Activated CD4-positive, alpha-beta T cell treated with anti-CD3 and anti-CD28 coated beads, Interleukin-10, Interleukin-2, amounts not matched to agents 100 ng/mL and 50 ng/mL, durations not matched to agents 16 hours and 8 hours (primary cell): ENCODE data around the gene SHISA2.
"Not testable (repeated sequence)": the region's sequence is repeated elsewhere in the genome, so short reads cannot be mapped to it uniquely, and the experiment has no call there.

Source experiments
- DNase-seq: peaks from one replicate; pipeline ENCODE4 v3.0.0-alpha.2; 2020

The SHISA2 gene

DNA sequence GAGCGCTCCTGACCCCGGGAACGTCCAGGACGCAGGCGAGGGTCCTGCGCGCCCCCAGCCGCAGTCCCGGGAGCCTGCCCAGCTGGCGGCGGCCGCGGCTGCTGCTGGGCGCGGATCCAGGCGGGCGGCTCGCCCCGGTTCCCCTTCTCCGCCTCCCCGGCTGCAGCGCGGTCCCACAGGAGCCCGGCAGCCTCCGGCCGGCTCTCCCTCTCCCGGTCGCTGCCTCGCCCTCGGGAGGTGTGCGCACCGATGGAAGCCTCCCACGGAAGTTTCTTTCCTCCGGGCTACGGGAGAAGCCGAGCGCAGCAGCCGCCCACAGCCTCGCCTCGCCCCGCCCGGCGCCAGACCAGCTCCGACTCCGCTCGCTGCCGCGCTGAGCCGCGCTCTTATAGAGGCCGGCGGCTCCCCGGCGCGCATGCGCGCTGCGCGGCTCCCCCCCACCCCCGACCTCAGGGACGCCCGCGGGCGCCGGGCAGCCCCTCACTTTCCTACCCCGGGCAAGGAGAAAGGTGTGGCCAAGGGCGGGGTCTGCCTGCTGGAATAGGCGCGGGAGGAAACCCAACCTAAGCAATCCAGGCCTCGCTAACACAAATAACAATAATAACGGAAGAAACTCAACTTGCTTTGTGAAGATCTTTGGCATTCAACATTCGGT, at the start of gene SHISA2:
SHISA2 (minus strand) TSS at position 360 of the 655 bp plus-strand sequence. CDS start 1,041 bp downstream, outside the sequence.
- peak; percentile 51 for DNase-seq

DNA sequence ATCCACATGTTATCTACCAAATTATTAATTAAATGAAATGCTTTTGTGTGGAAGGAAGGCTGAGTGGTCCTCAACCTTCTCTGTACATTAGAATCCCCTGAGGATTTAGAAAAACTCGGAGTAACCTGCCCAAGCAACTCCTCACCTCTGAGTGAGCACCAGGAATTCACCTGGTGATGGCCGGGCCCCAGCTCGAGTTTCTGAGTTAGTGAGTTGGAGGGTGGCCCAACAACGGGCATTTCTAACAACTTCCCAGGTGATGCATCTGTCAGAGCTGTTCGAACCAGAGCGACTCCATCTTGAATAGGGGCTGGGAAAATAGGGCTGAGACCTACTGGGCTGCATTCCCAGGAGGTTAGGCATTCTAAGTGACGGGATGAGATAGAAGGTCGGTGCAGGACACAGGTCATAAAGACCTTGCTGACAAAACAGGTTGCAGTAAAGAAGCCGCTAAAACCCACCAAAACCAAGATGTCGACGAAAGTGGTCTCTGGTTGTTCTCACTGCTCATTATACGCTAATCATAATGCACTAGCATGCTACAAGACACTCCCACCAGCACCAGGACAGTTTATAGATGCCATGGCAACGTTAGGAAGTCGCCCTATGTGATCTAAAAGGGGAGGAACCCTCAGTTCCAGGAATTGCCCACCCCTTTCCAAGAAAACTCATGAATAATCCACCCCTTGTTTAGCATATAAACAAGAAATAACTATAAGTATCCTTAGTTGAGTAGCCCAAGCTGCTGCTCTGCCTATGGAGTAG, 44.2 kb upstream of the SHISA2 start:
- DNase-seq, result no peak

DNA sequence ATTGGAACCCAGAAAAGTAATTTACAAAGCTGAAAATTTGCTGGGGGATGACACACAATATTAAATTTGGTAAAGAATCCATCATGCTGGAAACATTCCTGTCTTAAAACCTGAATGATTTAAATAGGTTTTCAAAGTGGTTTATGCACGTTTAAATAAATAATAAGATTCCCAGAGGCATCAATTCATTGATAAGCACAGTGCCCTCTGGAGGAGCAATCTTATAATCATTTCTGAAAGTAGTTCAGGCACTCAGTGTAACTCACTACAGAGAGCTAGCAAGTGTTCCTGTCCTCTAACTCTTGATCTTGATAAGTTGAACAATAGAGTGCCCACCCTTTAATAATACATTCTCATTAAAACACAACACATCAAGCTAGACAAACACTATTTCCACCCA, 43.5 kb upstream of the SHISA2 start:
- DNase-seq, result no peak

DNA sequence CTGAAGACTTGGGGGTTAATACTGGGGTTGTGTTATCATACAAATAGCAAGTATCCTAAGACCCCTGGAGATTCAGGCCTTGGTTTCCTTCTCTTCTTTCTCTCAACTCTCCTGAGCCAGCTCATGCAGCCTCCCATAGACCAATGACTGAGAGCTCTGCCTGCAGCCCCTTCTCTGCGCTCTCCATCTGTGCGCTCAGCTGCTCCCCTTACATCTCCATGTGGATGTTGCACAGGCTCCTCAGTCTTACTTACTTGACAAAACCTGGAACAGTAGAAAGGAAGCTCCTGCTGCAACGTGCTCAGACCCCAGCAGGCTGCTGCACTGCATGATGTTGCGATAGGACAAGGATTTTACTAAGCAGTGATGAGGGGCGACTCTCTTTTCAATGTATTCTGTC, 25.0 kb upstream of the SHISA2 start:
- DNase-seq, result not testable (repeated sequence)

DNA sequence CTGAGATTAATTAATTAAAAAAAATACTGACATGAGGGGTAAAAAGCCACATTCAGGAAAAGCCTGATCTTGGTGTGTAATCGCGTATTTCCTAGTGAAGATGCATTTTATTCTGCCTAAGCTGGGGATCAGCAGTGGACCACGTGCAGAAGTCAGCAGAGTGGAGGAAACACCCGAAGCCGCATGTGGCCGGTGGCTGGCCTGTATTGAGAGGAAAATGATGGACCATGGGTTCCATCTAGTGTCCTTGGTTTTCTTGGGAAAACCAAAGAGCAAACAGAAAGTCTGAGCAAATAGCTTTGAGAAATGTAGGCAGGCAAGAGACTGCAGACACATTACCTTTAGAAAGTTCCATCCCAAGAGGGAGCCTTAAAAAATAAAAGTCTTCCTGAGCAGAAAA, 23.7 kb upstream of the SHISA2 start:
- no peak for DNase-seq

DNA sequence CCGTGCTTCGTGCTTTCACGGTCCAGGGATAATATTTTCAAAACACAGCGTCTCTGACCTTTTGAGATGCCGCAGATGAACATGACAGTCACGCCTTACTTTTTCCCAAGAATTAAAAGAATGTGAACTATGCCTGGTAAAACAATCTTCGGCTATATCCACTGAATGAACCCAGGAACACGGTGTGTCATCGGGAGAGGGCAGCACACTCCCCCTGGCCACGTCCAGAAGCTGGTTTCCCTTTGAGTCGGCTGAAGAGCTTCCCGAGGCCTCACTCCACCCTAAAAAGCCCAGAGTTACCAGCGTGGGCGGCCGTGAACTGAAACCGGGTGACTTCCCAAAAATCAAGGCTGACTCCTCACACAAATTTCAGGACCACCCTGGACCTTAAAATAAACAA, 22.9 kb upstream of the SHISA2 start:
- DNase-seq, result no peak

DNA sequence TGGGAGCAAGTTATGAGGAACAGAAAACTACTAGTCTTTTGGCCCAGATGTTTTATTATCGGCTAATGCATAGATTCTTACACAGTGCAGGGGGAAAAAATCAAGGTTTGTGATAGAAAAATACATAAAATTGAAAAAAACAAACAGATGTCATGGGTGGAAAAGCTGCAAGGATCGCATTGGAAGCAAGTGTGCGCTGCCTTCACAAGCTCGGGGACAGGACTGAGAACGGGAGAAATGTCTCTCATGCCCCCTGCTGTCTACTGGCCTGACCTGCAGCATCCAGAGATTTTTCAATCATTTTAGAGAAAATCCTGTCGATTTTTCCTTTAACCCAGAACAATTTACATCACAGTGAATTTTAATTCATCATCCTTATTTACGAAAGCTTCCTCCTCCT, 20.5 kb upstream of the SHISA2 start:
- not testable (repeated sequence) for DNase-seq

DNA sequence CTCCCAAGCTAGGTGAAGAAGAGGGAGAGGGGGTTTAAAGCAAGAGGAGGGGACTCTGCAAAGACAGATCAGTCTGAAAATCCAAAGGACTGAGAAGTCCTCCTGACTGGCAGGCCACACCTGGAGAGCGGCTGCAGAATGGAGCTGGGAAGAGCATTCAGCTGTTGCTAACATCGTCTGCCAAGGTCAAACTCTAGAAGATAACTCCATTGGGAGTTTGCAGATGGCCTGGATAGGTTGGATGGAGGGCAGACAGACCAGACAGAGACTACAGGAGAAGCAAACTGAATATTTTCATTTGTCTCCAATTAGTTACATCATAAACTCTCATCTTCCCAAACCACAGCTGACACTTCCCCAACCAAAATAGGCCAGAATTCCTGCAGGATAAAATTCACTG, 19.9 kb upstream of the SHISA2 start:
- DNase-seq, result no peak

DNA sequence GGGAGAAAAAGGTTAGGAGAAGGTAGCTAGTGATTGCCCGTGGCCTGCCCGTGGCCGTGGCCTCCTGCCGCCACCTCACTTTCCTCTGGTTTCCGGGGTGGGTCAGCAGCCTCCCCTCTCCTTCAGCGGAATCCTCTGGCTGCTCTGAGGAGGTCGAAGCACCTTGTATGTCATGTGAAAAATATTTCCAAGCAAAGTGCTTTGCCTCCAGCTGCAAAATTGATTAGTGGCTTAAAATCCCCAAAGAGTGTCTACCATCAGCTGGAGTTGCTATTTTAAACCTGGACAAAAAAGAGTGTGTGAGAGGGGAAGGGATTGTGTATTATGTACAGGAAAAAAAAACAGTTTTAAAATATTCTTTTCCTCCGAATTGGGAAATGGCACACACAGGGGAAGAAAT, 17.8 kb upstream of the SHISA2 start:
- not testable (repeated sequence) for DNase-seq

DNA sequence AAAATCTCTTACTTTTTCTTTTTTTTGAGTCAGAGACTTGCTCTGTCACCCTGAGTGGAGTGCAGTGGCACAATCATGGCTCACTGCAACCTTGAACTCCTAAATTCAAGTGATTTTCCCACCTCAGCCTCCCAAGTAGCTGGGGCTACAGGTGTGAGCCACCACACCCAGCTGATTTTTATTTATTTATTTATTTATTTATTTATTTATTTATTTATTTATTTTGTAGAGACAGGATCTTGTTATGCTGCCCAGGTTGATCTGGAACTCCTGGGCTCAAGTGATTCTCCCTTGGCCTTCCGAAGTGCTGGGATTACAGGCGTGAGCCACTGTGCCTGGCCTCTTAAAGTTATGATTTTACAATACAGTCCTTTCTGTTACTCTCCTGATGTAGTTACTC, 16.6 kb upstream of the SHISA2 start:
- not testable (repeated sequence) for DNase-seq

DNA sequence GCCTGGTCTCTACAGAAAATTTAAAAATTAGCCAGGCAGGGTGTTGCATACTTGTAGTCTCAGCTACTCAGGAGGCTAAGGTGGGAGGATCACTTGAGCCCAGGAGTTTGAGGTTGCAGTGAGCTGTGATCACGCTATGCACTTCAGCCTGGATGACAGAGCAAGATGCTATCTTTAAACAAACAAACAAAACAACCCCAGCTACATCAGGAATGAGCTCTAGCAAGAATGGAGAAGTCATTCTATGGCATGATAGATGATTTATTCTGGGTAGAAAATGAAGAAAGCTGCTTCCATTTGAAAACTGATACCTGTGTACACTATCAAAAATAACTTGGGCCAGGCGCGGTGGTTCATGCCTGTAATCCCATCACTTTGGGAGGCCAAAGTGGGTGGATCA, 15.8 kb upstream of the SHISA2 start:
- no peak for DNase-seq

DNA sequence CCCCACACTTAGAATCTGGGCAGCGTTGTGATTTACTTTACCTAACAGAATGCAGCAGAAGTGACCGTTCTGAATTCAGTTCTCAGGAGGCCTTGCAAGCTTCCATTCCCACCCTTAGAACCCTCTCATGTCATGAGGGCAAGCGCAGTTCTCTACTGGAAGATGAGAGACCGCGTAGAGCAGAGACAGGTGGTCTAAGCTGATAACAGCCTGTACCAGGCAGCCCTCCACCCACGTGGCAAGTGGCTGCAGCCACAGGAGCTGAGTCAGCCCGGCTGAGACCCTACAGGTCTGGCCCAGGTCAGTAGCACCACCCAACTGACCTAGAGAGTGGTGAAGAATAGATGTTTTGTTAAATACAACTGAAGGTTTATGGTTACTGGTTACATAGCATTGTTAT, 14.7 kb upstream of the SHISA2 start:
- DNase-seq, result not testable (repeated sequence)

DNA sequence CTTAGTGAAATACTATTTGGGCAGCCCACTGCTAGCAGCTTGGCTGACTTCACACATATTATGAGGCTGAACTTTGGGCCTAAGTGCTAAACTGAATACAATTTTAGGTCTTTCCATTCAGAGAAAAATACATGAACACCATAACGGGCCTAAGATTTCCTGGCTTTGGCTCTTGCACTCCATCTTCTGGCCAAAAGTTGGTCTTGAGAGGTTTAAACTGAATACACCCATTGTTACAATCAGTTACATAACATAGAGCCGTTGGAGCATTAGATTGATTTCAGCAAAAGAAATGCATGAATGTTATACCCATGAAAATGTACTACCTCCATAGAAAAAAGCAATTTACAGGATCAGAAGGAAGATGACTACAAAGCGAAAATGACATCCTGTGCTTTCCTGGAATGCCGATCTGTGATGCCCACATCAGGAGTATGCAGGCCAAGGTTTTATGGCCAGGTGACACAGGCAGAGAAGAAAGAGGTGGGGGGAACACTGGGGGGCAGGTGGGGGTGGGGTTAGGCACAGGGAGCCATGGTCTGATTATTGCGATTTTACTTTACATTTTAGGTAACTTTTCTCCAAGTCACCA, 11.1 kb upstream of the SHISA2 start:
- peak; percentile 52 for DNase-seq

DNA sequence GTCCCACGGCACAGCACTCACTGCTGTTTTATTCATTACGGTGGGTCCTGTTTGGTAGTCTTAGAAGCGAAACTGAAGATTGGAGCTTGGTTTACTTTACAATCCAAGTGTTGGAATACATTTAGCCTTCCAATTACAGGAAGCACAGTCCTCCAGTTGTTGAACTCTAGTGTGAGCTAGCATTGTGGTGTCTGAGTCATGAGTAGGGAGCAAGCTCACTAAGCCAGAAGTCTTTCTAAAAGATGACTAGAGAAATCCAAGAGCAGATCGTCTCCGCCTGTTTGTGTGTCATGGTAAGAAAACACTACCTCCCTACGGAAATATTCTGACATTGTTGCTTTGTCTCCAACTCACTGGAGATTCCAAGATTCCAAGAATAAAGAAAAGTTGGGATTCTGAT, 10.1 kb upstream of the SHISA2 start:
- no peak for DNase-seq

DNA sequence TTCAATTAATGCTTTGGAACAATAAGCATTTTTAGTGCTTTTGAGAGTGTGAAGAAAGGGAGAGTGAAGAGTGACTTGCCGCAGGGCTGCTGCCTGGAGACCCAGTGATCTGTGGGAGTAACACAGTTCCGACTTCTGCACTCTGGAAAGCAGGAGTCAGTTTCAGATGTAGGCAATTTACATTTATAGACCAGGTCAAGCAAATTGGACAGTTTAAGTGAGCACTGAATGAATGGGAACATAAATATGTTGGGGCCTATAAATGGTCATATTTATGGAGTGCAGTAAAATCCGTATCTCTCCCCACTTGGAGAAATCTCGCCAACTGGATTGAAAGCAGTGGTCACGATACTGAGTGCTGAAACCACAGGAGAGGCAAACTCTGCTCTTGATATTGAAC, 9.4 kb upstream of the SHISA2 start:
- DNase-seq, result no peak

DNA sequence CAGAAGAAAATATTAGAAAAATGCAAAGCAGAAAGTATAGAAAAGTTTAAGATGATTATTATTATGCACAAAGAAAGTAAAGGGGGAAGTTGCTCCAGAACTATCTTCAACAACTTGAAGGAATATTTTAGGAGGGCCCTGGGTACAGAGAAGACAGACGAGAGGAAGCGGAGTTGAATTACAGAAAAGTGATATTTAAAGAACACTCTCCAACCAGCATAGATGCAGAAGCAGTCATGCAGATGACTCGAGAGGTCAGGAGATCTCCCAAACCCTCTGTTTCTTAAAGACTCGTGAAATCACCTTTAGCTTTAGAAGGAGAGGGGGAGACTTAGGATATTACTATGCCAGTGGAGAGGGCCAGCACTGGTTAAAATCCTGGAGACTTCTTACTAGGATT, 8.5 kb upstream of the SHISA2 start:
- DNase-seq, result no peak

DNA sequence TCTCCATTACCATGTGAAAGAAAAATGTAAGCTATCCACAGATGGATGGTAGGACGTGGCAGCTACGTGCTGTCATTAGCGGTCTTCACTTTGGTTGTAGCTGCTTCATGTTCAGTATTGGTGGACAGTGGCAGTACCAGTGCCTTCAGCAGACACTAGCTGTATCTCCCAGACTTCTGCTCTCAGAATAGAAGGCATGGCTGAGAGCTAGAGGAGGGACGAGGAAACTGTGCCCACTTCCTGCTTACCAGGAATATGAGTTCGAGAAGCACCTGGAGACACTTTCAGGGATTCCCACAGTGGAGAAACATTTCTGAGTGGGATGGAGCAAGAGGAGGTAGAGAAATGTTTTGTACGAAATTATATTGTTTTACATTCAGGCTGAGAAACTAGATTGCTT, 6.9 kb upstream of the SHISA2 start:
- no peak for DNase-seq

DNA sequence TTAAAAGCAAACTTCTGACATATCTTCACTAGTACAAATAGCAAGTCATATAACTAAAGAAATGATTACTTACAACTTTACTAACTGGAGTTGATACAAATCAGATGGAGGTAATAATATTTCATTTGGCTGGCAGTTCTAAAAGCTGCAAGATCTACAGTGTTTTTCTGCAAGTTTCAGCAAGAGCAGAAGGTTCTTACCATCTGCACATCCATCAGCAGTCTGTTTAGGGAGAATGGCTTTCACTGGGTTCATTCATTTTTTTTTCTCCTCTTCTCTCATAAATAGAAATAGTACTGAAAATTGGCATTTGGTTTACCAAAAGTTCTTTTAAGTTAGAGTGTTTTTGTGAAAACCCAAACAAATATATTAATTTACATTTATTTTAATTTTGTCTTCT, 3.1 kb upstream of the SHISA2 start:
- no peak for DNase-seq

DNA sequence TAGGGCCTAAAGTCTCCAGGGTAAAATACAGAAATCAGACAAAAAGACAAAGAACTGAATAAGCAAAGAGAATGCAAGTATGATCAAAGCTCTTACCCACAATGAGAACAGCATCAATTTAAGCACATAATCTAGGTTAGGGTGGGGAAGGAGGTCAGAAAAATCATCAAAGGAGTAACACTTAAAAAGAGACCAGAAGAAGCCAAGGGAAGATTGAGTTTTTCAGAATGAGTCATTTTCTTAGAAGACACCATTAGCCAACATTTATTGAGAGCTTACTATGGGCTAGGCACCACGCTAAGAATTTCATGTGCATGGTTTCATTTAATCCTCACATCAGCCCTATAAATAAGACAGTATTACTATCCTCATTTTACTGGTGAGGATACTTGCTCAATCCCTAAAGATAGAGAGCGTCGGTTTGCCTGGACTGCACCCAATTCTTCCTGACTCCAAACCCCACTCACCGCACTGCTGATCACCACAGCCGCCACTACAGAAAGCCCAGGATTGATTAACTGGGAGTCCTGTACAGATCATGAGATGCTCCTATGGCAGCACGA, 1.7 kb upstream of the SHISA2 start:
- DNase-seq, result peak; percentile 38

DNA sequence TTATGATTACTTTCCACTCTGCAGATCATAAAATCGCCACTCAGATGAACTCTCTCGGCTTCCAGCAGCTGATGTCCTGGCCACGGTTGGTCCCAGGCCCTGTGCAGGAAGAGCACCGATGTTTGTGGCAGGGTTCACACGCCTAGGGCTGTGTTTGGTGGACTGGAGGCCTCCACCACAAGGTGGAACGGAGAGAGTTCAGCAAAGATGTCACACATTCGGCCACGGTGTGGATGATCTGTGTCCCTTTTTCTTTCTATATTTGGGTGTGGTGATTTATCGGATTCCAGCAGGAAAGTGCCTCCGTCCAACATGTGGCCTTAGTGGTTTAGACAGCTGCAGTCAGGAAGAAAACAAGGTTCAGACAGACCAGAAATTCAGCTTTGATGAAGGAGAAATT, 521 bp upstream of the SHISA2 start:
- no peak for DNase-seq

DNA sequence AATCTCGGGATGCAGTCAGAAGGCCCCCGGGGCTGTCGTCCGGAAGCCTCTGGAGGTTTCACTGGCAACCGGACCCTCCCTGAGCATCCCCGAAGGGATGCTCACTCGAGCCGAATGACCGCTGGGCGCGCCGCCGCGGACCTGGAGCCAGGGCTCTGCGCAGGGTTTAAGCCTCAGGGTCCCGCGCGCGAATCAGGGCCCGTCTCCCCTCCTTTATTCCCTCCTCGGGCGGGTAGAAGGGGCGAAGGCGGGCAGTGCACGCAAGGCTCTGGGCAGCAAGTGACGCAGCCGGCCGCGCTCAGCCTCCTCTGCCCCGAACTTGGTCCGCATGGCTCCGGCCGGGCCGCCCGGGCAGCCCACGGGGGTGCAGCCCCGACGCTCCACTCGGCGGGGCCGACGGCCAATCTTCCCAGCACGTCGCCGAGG, 572 bp downstream of the SHISA2 start:
- DNase-seq, result no peak

DNA sequence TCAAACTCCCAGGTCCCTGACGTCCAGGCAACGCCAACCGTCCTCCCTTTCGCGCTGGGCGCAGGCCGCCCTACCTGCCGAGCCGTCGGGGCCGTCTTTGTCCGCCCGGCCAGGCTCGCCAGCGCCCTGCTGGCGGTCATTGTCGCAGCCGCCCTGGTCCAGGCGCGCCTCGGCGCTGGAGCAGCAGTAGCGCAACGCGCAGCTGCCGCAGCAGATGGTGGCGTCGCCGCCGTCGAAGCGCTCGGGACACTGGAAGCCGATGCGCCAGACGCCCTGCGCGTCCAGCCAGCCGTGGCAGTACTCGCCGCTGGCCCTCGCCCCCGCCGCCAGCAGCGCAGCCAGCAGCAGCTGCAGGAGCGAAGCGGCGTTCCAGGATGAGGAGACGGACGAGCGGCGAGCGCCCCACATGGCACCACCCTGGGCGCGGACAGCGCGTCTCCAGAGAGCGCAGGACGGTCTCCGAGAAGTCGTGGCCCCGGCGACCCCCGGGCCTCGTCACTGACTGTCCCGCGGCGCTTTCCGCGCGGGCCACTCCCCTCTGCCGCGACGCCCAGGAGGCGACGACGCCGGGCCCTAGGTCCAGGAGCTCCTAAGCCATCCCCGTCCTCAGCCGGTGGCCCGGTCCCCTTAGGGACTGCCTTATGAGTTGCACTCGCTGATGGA, 1.1 kb downstream of the SHISA2 start:
- no peak for DNase-seq

DNA sequence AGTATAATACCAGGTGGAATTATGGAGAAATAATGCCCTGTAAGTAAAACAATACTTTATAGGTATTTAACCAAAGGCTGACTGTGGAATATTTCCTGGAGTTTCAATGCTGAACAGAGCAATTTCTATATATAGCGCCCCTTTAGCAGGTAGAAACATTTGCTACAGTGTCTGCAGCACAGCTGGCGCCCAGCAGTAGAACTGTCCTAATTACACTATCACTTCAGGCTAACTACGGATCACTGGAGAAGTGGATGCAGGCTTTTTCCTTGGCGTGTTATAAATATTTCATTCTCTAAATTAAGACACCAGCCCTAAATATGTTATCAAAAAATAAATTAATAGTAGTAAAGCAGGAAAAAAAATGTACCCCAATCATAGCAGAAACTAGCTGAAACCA, 3.1 kb downstream of the SHISA2 start:
- no peak for DNase-seq
